GM19238 (cell line): ENCODE data around the gene MT1H.
"Not testable (repeated sequence)": the region's sequence is repeated elsewhere in the genome, so short reads cannot be mapped to it uniquely, and the experiment has no call there.

ENCODE experiments used
- DNase-seq: peaks from one replicate; pipeline ENCODE4 v3.0.0; 2011; ENCODE audit warnings: low spot score; ENCODE audit not compliant: insufficient read length

Gene MT1H

DNA sequence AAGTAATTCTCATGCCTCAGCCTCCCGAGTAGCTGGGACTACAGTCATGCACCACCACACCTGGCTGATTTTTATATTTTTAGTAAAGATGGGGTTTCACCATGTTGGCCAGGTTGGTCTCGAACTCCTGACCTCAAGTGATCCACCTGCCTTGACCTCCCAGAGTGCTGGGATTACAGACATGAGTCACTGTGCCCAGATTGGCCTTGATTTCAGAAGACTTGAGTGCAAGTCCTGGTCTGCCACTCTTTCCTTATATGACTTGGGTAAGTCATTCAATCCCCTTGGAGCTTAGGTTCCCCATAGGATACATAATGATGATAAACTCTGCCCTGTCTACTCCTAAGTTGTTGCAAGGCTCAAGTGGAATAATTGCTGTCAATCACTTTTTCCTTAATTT lies 47.9 kb downstream of the MT1H start:
- not testable (repeated sequence) for DNase-seq
